ENCODE data around the gene PTPRT. TPM values are rescaled to one million over a fixed set of nuclear protein-coding genes. Genes with fewer than 3 reads are reported as not detected.

Gene PTPRT
- total and polyA plus RNA-seq, 2 donors (not counting 1 experiment from before 2014, with no cell fraction given): not detected

DNA sequence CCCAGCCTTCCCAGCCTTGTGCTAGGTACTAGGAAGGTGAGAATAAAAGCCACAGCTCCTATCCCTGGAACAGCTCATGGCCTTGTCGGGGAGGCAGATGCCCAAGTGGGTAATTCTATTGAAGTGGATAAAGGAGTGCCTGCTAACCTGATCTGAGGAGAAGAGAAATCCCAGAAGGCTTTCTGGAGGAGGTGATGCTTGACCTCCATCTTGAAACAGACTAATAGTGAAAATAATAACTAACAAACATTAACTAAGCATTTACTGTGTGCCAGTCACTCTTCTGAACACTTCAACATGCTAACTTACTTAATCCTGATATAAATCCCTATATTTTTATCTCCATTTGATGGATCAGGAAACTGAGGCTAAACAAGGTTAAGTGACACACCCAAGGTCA is 1078.4 kb downstream of the PTPRT start:
- no peak overlapping the region for H3K9ac ChIP-seq (ENCODE audit: insufficient read depth, low read length)
- H3K9me3 ChIP-seq (ENCODE audit: control insufficient read depth, insufficient read depth, low read depth, low read length): no peaks in the 10 kb centered on the region
- no peaks in the 10 kb centered on the region for H3K36me3 ChIP-seq (ENCODE audit: control insufficient read depth, insufficient read depth, low read length)
- H4K20me1 ChIP-seq (ENCODE audit: control insufficient read depth, extremely low read depth, insufficient read depth, low read length): no peaks in the 10 kb centered on the region
- no peak overlapping the region for H3K4me3 ChIP-seq (replicated peaks in 1 of 4; ENCODE audit: control extremely low read depth in 1 of 4, insufficient read depth in 1 of 4, low read depth in 3 of 4, low read length in 4 of 4)
- no peaks in the 10 kb centered on the region for H3K4me1 ChIP-seq (ENCODE audit: control insufficient read depth, extremely low read depth, insufficient read depth, low read length)
- no peak overlapping the region for H3K4me2 ChIP-seq (ENCODE audit: extremely low read depth, insufficient read depth, low read length)
- H2AFZ ChIP-seq (ENCODE audit: low read length): no peak overlapping the region
- no peaks in the 10 kb centered on the region for H3K27me3 ChIP-seq (ENCODE audit: control insufficient read depth, insufficient read depth, low read length)
- H3K79me2 ChIP-seq (ENCODE audit: control insufficient read depth, insufficient read depth, low read length): no peaks in the 10 kb centered on the region
- H3K27ac ChIP-seq (ENCODE audit: insufficient read depth, low read length): no peak overlapping the region
- no peak for DNase-seq (ENCODE audit: low read depth in 2 of 2)
- TF ChIP-seq EZH2 (IDR thresholded peaks at IDR 0.05; ENCODE audit: low read length, missing control alignments) (no peak), CTCF (conservative IDR thresholded peaks at IDR 0.05 in 1 of 2, IDR thresholded peaks at IDR 0.05 in 1 of 2; ENCODE audit: low read depth in 1 of 2, low read length in 2 of 2) (no peak)

DNA sequence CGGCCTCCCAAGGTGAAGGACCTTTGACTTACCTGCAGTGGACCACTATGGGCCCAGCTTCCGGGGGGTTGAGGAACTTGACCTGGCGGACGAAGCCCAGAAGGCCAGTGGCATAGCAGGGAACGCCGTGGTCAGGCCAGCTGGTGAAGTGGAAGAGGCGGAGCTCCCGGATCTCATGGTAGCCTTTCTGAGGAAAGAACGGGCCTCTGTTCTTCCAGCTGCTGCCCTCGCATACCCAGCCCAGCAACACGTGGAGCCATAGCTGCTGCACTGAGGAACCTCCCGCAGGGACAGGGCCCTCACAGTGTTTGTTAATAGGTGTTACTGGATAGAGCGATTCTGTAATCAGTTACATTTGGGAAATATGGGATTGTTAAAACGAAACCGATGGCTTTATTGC is 1079.4 kb downstream of the PTPRT start:
- Histone ChIP-seq H3K36me3 (ENCODE audit: control insufficient read depth, insufficient read depth, low read length) (no peaks in the 10 kb centered on the region), H3K4me3 (replicated peaks in 1 of 4; ENCODE audit: control extremely low read depth in 1 of 4, insufficient read depth in 1 of 4, low read depth in 3 of 4, low read length in 4 of 4) (no peak overlapping the region), H3K27me3 (ENCODE audit: control insufficient read depth, insufficient read depth, low read length) (no peaks in the 10 kb centered on the region), H3K9ac (ENCODE audit: insufficient read depth, low read length) (no peak overlapping the region), H3K79me2 (ENCODE audit: control insufficient read depth, insufficient read depth, low read length) (no peaks in the 10 kb centered on the region), H3K9me3 (ENCODE audit: control insufficient read depth, insufficient read depth, low read depth, low read length) (no peaks in the 10 kb centered on the region), H4K20me1 (ENCODE audit: control insufficient read depth, extremely low read depth, insufficient read depth, low read length) (no peaks in the 10 kb centered on the region), H3K27ac (ENCODE audit: insufficient read depth, low read length) (no peak overlapping the region), H3K4me1 (ENCODE audit: control insufficient read depth, extremely low read depth, insufficient read depth, low read length) (no peaks in the 10 kb centered on the region), H3K4me2 (ENCODE audit: extremely low read depth, insufficient read depth, low read length) (no peak overlapping the region), H2AFZ (ENCODE audit: low read length) (no peak overlapping the region)
- DNase-seq (ENCODE audit: low read depth in 2 of 2): no peak
- TF ChIP-seq CTCF (conservative IDR thresholded peaks at IDR 0.05 in 1 of 2, IDR thresholded peaks at IDR 0.05 in 1 of 2; ENCODE audit: low read depth in 1 of 2, low read length in 2 of 2) (no peak), EZH2 (IDR thresholded peaks at IDR 0.05; ENCODE audit: low read length, missing control alignments) (no peak)

DNA sequence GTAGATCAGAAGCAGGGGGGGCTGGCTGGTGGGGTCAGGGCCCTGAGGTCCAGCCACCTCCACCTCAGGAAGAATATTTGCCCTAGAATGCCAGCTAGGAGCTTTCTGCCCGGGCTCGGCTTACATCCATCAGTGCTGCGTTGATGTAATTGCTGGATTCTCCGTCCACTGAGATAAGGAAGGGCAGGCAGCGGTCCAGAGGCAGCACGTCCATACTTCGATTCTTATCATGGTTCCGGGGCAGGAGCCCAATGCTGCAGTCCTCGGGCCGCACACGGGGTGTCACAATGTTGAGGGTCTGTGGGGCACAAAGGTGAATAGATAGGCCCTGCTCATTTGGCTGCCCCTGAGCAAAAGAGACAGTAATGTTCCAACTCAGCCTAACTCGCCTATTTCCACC is 1087.7 kb downstream of the PTPRT start:
- Histone ChIP-seq H4K20me1 (ENCODE audit: control insufficient read depth, extremely low read depth, insufficient read depth, low read length) (no peaks in the 10 kb centered on the region), H3K27ac (ENCODE audit: insufficient read depth, low read length) (no peak overlapping the region)

More for the DNA sequence above, 1087.7 kb downstream of the PTPRT start:
- Histone ChIP-seq H3K4me1 (ENCODE audit: control insufficient read depth, extremely low read depth, insufficient read depth, low read length) (no peaks in the 10 kb centered on the region), H3K4me3 (replicated peaks in 1 of 4; ENCODE audit: control extremely low read depth in 1 of 4, insufficient read depth in 1 of 4, low read depth in 3 of 4, low read length in 4 of 4) (no peak overlapping the region), H3K9me3 (ENCODE audit: control insufficient read depth, insufficient read depth, low read depth, low read length) (no peaks in the 10 kb centered on the region), H3K27me3 (ENCODE audit: control insufficient read depth, insufficient read depth, low read length) (no peaks in the 10 kb centered on the region), H3K9ac (ENCODE audit: insufficient read depth, low read length) (no peak overlapping the region), H2AFZ (ENCODE audit: low read length) (no peak overlapping the region), H3K79me2 (ENCODE audit: control insufficient read depth, insufficient read depth, low read length) (no peaks in the 10 kb centered on the region), H3K36me3 (ENCODE audit: control insufficient read depth, insufficient read depth, low read length) (no peaks in the 10 kb centered on the region), H3K4me2 (ENCODE audit: extremely low read depth, insufficient read depth, low read length) (no peak overlapping the region)
- TF ChIP-seq CTCF (conservative IDR thresholded peaks at IDR 0.05 in 1 of 2, IDR thresholded peaks at IDR 0.05 in 1 of 2; ENCODE audit: low read depth in 1 of 2, low read length in 2 of 2) (no peak), EZH2 (IDR thresholded peaks at IDR 0.05; ENCODE audit: low read length, missing control alignments) (no peak)
- no peak for DNase-seq (ENCODE audit: low read depth in 2 of 2)
